GM18870 (cell line): ENCODE data around the gene CCDC141.

Source experiments
- ATAC-seq: cut with Tn5 transposase; IDR thresholded peaks from one replicate; pipeline ENCODE4 v1.9.1; 2021; ENCODE audit warnings: moderate library complexity; ENCODE audit not compliant: unreplicated experiment

CCDC141 gene

DNA sequence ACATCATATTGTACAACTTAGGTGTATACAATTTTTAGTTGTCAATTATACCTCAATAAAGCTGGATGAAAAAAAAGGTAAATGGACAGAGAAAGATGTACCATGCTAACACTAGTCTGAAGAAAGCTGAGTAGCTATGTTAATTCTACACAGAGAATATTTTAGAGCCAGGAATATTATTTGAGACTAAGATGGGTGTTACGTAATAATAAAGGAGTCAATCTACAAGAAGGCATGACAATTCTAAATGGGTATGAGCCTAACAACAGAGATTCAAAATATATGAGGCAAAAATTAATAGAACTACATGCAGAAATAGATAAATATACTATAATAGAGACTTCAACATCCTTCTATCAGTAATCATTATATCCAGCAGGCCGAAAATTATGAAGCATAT is 69.1 kb downstream of the CCDC141 start:
- no peak for ATAC-seq

- no peak for ATAC-seq
Measured at GRCh38 chr2:178978667-178979066, 71.3 kb downstream of the CCDC141 start.

DNA sequence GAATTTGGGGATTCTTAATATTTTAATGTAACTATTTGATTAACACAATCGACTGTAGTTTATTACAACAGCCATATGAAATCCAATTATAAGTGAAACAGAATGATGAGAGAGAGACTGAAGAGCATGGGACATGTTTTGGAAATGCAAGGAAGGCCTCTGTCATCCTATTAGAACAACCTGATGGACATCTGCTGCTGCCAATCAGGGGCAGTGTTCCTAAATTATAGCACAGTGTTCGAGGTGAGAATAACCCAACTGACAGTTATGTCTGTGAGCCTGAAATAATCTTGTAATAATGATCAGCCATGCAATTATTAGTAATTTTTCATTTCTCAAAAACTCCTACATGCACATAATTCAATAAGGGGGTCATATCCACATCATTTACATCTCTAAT is 73.6 kb downstream of the CCDC141 start:
- no peak for ATAC-seq

DNA sequence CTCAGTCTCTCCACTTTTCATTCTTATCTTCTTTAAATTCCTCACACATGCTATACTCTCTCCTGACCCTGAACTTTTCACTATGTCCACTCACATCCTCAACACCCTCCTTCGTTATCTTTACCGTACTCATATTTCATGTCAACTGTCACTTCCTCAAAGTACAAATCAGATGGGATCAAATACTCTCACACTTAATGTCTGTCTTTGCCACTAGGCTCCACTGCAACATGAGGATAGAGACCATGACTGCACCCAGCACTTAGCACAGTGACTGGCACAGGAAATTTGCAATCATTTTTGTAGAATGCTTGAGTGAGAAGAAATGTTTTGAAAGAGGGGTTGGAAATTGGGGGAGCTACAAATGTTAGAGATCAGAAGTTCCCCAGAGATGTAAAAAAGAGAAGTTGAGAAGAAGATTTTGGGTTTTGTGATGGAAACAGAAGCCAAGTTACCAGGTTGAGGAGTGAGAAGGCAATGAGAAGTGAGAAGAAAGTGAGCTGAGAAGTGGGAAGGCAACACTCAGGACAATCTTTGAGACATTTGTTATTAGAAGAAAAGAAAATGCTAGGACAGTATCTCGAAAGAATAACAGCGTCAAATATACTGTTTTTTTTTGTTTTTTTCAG is 87.0 kb downstream of the CCDC141 start:
- no peak for ATAC-seq

- ATAC-seq = no peak
Measured at GRCh38 chr2:178962152-178962551, 87.8 kb downstream of the CCDC141 start.

DNA sequence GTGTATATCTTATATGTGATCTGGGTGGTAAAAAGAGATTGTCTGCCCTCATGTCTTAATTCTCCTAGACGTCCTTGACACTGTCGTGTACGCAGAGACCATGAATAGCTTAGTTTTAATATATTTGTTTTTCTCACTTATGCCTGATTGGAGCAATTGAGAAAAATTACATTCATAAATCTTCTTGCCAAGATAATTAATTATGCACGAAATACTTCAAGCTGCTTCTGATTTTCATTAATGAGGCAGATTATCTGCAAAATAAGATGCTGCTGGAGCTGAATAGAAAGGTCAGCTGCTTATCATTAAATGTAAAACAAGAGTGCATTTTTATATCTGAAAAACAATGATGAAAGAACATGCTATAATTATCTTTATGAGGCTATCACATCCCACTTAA is 95.9 kb downstream of the CCDC141 start:
- ATAC-seq = no peak

DNA sequence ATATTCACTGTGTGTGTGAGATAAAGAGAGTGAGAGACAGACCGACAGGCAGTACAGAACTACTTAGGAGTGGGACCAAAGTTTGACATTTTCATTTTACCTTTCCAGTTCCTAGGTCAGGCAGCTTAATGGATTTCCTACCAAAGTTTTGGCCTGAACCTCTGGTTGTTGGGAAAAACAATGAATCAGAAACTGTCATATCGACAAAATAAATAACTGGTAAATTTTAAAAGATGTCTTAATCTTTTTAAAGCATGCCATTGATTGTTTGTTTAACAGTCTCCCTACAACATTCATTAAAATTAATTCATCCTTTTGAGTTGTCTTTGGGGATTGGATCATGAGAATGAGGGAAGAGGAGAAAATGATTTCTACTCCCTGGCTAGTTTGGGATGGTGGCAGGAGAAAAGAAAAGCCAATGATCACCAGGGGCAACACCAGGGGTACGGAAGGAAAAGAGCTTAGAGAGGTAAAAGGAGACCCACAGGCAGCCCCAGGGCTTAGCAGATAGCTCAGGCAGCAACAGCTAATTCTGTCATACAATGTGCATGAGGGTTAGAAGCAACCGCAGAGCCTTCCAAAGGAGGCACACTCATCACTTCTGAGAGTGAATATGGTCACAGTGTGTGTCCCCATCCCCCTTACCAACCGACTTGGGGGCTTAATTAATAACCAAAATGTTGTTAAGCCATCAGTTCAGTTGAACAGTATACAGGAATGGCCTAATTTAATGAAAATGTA is 98.5 kb downstream of the CCDC141 start:
- ATAC-seq = no peak

DNA sequence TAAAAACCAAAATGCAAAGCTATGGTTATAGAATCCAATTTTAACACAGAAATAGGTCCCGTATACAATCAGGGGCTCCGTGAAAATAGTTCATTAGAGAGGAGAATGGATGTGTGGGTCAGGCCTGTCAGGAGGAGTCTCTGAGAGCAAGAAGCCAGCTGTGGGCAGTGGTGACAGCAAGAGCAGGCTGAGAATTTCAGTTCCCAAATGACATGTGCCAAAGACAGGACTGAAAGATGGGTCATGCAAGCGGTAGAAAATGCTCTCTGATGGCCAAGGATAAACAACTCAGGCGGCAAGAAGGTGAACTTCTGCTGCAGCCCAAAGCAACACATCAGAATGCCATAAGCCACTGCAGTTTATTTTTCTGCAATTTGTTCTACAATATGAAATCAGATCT is 100.4 kb downstream of the CCDC141 start:
- peak; percentile 53 for ATAC-seq

GRCh38 chr2:178949151-178949550 is 100.8 kb downstream of the CCDC141 start:
- ATAC-seq = no peak

GRCh38 chr2:178947006-178947405 is 102.9 kb downstream of the CCDC141 start:
- no peak for ATAC-seq

- no peak for ATAC-seq
Measured at GRCh38 chr2:178946494-178946893, 103.4 kb downstream of the CCDC141 start.

DNA sequence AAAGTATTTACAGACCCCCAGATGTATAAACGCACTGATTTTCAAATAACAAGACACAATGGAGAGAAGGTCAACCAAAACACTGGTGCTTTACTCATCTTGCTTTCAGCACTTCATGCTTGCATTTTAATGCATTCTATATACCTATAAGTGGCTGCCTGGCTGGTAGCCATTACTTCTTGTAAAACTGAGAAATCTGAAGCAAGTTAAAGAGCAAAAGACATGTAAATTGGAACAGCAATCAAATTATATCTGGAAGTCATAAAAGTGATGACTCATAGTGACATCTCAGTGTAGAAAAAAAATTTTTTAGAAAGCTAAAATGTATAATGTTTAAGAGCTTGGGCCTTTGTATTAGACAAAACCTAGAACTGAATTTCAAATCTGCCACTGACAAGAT is 106.2 kb downstream of the CCDC141 start:
- ATAC-seq = no peak

GRCh38 chr2:178934571-178934970 is 115.4 kb downstream of the CCDC141 start:
- ATAC-seq = no peak

DNA sequence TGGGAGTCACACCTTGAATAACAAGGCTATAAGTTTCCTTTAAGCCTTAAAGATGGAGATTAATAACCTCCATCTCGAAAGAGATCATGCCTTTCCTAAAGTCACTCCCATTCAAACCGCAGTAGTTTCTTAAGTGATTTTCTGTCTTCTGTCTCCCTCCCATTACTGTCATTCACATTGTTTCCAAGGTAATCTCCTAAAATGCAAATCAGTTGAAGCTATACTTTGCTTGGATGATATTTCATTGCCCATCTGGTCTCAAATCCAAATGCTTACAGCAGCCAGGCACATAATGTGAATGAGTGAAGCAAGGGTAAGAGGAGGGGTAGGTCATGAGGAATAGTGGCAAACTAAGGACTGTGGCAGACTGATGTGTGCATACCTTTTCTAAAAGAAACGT is 116.4 kb downstream of the CCDC141 start:
- ATAC-seq = no peak

DNA sequence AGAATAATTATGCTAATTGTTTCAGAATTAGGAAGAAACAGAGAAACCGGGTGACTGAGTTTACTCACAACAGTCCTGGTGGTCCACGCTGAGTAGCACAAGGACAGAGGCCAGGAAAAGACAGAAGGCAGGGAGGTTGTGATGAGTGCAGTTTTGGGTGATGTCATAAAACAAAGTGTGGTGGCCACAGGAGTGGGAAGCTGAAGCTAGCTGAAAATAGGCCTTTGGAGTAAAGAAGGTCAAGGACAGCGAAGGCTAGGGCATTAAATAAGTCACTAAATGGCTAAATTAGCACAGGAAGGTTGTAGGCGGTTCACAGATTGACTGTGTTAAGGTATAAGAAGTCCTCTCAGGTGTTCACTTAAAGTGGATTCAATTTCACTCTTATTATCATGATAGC is 121.9 kb downstream of the CCDC141 start:
- ATAC-seq = peak; percentile 68

DNA sequence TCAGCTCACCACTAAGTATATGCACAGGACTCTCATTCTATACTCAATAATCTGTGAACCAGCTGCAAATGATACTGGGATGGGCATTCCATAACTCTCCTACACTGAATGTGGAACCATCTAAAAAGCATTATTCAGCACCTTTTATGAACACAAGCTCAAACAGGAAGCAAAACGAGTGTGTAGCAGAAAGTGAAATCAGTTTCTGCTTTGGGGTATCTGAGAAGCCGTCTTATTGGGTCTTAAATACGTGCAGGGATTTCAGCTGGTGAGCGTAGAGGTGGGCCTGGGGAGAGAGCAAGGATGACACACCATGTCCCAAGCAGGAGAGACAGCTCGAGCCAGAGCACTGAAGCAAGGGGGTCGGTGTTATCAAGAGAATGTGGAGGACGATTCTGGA is 122.8 kb downstream of the CCDC141 start:
- peak; percentile 43 for ATAC-seq

DNA sequence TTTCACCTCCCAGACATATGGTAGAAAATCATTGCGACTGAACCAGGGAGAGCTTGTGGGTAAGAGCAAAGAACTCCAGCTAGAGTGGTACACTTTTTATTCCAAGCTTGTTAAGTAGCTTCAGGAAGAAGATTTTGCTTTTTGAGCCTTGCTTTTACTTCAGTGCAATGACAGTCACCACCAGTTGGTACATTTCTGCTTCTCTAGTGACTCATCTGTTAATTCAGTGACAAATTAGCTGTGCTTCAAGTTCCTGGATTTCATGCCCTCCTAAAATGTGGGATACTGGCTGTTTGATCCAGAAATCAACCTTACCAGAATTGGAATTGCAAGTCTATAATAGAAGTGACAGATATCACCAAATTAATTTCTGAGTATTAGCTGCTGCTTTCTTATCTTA is 125.1 kb downstream of the CCDC141 start:
- ATAC-seq = no peak

- ATAC-seq = no peak
Measured at GRCh38 chr2:178923546-178923945, 126.4 kb downstream of the CCDC141 start.

DNA sequence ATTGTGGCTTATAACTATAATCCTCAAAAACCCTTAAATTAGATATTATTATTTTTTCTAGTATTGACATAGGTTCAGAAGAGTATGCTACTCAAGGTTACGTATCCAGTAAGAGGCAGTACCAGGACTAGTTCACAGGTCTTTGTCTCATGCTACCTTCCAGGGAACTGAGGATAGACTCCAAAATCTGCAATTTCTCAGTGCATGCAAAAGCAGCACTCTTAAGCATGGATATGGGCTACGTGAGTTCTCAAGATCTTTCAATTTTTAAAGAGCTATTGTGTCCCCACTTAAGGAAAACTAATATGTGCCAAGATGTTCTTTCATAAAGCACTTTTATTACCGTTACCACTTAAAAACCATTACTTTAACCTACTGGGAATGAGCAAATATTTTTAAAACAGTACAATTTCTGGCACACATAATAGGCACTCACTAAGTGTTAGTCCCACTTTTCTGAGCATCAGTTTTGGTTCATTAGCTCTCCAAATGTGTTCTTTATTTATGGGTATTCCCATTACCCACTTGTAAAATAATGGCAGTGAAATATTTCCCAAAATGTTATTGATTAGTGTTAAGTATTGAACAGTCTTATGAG is 128.9 kb downstream of the CCDC141 start:
- ATAC-seq = no peak

DNA sequence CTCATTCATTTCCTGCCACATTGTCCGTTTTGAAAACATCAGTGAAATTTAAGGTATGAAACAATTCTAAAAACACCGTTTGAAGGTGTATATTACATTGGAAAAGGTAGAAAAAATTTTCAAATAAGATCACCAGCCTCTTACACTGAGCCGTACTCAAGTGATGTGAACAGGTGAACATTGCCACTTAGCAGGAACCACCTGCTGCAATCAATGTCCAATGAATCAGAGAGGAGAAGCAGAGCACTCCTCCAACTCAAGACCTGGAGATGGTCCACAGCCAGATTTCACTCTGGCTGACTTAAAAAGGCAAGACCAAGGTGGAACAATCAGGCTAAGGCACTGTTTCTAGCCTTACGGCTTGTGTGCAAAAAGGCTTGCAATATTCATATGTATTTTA is 132.4 kb downstream of the CCDC141 start:
- no peak for ATAC-seq

GRCh38 chr2:178915423-178916173 is 134.3 kb downstream of the CCDC141 start:
- no peak for ATAC-seq
